Osteocyte (in vitro differentiated cells): ENCODE measurements around the gene XIRP2. TPM values are rescaled to one million over a fixed set of nuclear protein-coding genes. Genes with fewer than 3 reads are reported as not detected.

Experiments used
- DNase-seq: peaks from one replicate; pipeline ENCODE4 v3.0.0; 2021; ENCODE audit warnings: mixed read lengths; ENCODE audit not compliant: unreplicated experiment; ENCODE audit errors: extremely low spot score
- H3K27ac Mint-ChIP-seq: one replicate; pipeline ENCODE4 v1.8.0; 2021; ENCODE audit warnings: mild to moderate bottlenecking, mixed read lengths; ENCODE audit not compliant: unreplicated experiment
- H3K27me3 Mint-ChIP-seq: one replicate; pipeline ENCODE4 v1.8.0; 2021; ENCODE audit warnings: mixed read lengths; ENCODE audit not compliant: unreplicated experiment
- H3K36me3 Mint-ChIP-seq: one replicate; pipeline ENCODE4 v1.8.0; 2021; ENCODE audit warnings: mixed read lengths; ENCODE audit not compliant: unreplicated experiment
- H3K4me1 Mint-ChIP-seq: one replicate; pipeline ENCODE4 v1.8.0; 2021; ENCODE audit warnings: mixed read lengths; ENCODE audit not compliant: unreplicated experiment
- H3K4me3 Mint-ChIP-seq: one replicate; pipeline ENCODE4 v1.8.0; 2021; ENCODE audit warnings: mild to moderate bottlenecking, moderate library complexity, mixed read lengths; ENCODE audit not compliant: unreplicated experiment
- H3K9me3 Mint-ChIP-seq: one replicate; pipeline ENCODE4 v1.8.0; 2021; ENCODE audit warnings: mixed read lengths; ENCODE audit not compliant: unreplicated experiment
- total RNA-seq: library from RNA; stranded (reverse); gene quantifications from 2 replicates; pipeline ENCODE4 v1.2.1, GENCODE V29; 2021
- TF ChIP-seq, protein P1 (sequence below): fragments of 200-600 bp; sonication (generic); IDR thresholded peaks from 2 replicates; pipeline ENCODE4 v1.5.0; 2021; ENCODE audit warnings: antibody characterized with exemption, mild to moderate bottlenecking, moderate library complexity

Gene XIRP2
- total RNA-seq, 1 donor from 2014 or later: 0.08 TPM

DNA sequence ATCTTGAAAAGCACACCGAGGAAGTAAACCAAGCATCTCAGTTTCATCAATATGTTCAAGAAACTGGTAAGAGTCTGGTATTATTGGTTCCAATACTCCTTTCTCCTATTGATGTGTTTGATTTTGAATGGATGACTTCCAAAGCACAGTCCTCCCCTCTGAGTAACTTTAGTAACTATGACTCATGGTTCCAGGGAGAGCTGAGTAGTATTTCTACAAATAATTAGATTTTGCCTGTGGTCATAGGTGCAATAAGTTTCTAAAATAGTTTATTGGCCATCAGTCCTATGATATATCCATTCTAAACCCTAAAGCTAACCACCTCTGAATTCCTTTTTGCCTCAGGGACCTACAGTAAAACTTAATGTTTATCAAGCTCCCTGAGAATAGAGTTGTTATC, 352.4 kb downstream of the XIRP2 start:
- no peak for DNase-seq
- Mint-ChIP-seq H3K27me3 (peaks cover 5% of the 10 kb centered on the region), H3K27ac (no peak overlapping the region), H3K4me3 (no peak overlapping the region), H3K36me3 (no peaks in the 10 kb centered on the region), H3K9me3 (no peaks in the 10 kb centered on the region), H3K4me1 (no peaks in the 10 kb centered on the region)
- TF ChIP-seq, protein P1, sequence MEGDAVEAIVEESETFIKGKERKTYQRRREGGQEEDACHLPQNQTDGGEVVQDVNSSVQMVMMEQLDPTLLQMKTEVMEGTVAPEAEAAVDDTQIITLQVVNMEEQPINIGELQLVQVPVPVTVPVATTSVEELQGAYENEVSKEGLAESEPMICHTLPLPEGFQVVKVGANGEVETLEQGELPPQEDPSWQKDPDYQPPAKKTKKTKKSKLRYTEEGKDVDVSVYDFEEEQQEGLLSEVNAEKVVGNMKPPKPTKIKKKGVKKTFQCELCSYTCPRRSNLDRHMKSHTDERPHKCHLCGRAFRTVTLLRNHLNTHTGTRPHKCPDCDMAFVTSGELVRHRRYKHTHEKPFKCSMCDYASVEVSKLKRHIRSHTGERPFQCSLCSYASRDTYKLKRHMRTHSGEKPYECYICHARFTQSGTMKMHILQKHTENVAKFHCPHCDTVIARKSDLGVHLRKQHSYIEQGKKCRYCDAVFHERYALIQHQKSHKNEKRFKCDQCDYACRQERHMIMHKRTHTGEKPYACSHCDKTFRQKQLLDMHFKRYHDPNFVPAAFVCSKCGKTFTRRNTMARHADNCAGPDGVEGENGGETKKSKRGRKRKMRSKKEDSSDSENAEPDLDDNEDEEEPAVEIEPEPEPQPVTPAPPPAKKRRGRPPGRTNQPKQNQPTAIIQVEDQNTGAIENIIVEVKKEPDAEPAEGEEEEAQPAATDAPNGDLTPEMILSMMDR: no peak

DNA sequence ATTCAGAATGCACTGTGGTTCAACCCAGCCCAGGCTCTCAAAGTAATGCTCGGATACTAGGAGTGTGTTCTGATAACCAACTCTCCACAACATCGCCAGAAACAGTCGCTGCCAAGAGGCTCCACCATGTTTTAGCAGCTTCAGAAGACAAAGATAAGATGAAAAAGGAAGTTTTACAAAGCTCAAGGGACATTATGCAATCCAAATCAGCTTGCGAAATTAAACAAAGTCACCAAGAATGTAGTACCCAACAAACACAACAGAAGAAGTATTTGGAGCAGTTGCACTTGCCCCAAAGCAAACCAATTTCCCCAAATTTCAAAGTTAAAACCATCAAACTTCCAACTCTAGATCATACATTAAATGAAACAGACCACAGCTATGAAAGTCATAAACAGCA, 360.9 kb downstream of the XIRP2 start:
- H3K27me3 Mint-ChIP-seq: peaks cover 27% of the 10 kb centered on the region
- TF ChIP-seq, protein P1: no peak
- H3K4me3 Mint-ChIP-seq: no peak overlapping the region
- no peak overlapping the region for H3K27ac Mint-ChIP-seq
- H3K4me1 Mint-ChIP-seq: peaks cover 2% of the 10 kb centered on the region
- H3K9me3 Mint-ChIP-seq: no peaks in the 10 kb centered on the region
- no peaks in the 10 kb centered on the region for H3K36me3 Mint-ChIP-seq
- DNase-seq: no peak

DNA sequence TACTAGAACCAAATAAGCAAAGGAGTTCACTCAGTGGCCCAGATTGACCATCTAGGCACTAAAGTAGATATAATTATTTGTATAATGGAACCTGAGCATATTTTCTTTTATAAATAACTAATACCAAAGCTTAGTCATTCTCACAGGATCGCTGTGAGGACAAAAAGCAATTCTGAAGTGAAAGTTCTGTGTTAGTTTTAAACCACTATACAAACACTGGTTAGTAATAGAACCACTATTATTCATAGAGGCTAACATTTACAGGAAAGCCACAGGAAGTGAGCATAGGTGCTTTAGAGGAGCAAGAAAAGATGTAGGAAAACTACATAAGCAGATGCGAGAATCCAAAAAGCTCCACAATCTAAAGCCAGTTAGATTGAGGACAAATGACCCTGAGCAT, 364.7 kb downstream of the XIRP2 start:
- DNase-seq: no peak
- peaks cover 6% of the 10 kb centered on the region for H3K27me3 Mint-ChIP-seq

DNA sequence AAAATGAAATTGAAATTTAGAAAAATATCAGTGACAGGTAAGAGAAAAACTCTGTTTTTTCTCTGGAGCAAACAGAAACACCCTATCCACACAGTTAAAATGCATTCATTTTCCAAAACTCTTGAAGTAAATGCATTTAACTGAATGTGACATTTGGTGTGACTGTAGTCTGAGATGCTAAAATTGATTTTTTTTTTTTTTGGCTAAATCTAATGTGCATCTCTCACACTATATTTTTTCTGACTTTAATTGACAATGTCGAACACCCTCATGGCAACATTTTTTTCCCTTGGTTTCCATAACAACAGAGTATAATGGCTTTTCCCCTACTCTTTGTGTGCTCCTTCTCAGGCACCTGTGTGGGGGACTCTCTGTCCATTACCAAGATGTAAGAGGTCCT, 366.4 kb downstream of the XIRP2 start:
- Mint-ChIP-seq H3K4me1 (peaks cover 2% of the 10 kb centered on the region), H3K27me3 (peaks cover 3% of the 10 kb centered on the region), H3K36me3 (no peaks in the 10 kb centered on the region), H3K27ac (no peak overlapping the region), H3K9me3 (no peaks in the 10 kb centered on the region), H3K4me3 (no peak overlapping the region)
- DNase-seq: no peak
- TF ChIP-seq, protein P1: no peak

More for the DNA sequence above, 364.7 kb downstream of the XIRP2 start:
- H3K9me3 Mint-ChIP-seq: no peaks in the 10 kb centered on the region
- no peak overlapping the region for H3K27ac Mint-ChIP-seq
- no peak overlapping the region for H3K4me3 Mint-ChIP-seq
- H3K4me1 Mint-ChIP-seq: peaks cover 2% of the 10 kb centered on the region
- no peaks in the 10 kb centered on the region for H3K36me3 Mint-ChIP-seq
- TF ChIP-seq, protein P1: no peak

DNA sequence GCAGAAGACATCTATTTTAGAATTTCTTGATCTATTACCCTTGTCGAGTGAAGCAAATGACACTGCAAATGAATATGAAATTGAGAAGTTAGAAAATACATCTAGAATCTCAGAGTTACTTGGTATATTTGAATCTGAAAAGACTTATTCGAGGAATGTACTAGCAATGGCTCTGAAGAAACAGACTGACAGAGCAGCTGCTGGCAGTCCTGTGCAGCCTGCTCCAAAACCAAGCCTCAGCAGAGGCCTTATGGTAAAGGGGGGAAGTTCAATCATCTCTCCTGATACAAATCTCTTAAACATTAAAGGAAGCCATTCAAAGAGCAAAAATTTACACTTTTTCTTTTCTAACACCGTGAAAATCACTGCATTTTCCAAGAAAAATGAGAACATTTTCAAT, 370.4 kb downstream of the XIRP2 start:
- Mint-ChIP-seq H3K4me1 (peaks cover 4% of the 10 kb centered on the region), H3K27me3 (no peaks in the 10 kb centered on the region), H3K4me3 (no peak overlapping the region), H3K36me3 (no peaks in the 10 kb centered on the region), H3K9me3 (no peaks in the 10 kb centered on the region), H3K27ac (no peak overlapping the region)
- DNase-seq: no peak
- TF ChIP-seq, protein P1: no peak
